ENCODE results near the gene SIGLEC9.
A peak's percentile ranks its signal among the peaks of the same experiment; 100 is the strongest.

Gene SIGLEC9

DNA sequence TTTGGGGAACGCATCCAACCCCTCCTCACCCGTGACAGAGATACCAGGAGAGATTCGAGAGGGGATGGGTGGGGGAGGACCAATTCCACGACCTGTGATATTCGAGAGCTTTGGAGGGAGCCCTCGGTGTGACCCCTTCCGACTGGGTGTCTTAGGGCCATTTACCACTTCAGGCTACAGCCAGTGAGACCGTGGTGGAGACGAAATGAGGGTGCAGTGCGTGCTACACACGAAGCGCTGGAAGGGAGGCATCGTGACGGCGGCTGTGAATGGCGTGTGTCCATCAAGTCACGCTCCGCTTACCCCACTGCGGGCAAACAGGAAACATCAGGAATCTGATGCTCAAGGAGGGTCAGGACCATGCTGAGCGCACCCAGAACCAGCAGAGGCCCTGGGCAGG lies 26.9 kb upstream of the SIGLEC9 start:
- DNase-seq: no peak

DNA sequence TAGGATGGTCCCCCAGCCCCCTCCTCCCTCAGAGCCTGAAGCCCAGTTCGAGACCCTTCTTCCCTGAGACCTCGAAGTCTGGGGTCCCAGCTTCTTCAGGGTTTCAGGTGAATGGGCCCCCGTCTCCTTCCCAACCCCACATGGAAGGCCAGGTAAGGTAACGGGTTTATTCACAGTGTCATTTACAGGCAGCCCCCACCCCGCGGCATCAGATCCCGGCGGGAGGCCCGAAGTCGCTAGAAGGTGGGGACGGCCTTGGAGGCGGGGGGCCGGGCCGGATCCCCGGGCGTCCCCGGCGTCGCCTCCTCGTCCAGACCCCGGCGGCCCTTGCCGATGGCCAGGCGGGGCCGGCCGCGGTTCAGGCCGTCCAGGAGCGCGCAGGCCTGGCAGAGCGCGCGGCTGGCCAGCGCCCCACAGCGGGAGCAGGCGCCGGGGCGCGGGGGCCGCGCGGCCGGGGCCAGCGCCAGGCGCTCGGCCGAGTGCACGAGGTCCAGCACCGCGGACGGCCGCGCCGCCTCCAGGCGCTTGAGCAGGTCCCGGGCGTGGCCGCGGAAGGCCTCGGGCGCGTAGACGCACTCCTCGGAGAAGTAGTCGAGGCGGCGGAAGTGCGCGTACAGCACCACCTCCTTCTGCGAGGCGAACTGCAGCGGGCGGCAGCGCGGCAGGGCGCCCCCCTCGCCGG lies 26.2 kb upstream of the SIGLEC9 start:
- no peak for DNase-seq

DNA sequence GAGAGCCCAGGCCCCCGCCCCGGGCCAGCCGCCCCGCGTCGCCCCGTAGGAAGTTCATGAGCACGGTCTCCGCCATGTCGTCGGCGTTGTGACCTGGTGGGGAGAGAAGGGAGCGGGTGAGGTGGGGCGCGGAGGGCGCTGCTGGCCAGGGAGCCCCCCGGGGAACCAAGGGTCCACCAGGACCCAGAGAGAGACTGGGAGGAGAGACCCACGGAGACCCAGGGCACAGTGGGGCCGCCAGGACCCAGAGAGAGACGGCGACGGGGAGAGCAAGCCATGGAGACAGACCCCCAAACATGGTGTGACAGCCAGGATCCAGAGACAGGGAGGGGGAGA lies 25.7 kb upstream of the SIGLEC9 start:
- no peak for DNase-seq

DNA sequence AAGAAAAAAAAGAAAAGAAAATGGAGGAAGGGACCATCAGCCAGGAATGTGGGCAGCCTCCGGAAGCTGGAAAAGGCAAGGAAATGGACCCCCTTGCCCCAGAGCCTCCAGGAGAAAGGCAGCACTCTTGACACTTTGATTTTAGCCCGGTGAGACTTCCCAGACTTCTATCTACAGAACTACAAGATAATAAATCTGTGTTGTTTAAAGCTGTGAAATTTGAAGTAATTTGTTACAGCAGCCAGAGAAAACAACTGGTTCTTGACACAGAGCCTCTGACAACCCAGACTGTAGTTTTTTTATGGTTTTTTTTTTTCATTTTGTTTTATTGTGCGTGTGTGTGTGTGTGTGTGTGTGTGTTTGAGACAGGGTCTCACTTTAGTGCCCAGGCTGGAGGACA lies 24.1 kb upstream of the SIGLEC9 start:
- no peak for DNase-seq

DNA sequence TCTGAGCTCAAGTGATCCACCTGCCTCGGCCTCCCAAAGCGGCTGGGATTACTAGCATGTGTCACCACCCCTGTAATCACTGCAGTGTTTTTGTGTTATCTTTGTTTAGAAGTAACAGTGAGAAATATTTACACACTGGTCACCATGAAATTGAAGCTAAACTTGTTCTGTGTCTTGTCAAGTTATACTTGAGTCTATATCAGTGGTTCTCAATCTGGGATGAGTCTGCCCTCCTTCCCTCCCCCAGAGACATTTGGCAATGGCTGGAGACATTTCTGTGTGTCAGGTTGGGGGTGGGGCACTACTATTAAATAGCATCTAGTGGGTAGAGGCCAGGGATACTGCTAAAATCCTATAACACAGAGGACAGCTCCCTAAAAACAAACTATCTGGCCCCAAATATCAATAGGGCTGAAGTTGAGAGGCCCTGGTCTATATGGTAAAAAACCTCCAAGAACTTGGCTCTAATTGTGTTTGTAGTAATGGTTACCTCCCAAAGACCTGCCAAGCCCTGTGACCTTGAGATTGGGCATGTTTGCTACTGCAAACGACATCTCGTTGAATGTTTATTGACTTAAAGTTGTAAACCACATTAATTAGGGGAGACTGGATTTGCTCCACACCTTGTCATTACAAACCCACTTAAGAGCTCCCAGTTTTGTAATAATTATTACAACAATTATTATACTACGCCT lies 23.4 kb upstream of the SIGLEC9 start:
- DNase-seq: no peak

DNA sequence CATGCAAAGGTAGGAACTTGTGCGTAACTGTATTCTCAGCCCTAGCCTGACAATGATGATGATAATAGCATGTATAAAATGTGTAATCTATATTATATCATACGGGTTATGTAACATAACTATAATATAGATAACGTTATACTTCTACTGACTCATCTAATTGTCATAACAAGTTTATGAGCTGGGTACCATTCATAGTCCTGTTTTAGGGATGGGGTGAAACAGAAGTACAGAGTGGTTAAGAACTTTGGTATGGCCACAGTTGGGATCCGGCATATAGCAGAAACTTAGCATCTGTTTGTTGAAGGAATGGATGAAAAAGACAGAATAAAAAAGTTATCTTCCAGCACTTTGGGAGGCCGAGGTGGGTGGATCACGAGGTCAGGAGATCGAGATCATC lies 21.7 kb upstream of the SIGLEC9 start:
- no peak for DNase-seq

DNA sequence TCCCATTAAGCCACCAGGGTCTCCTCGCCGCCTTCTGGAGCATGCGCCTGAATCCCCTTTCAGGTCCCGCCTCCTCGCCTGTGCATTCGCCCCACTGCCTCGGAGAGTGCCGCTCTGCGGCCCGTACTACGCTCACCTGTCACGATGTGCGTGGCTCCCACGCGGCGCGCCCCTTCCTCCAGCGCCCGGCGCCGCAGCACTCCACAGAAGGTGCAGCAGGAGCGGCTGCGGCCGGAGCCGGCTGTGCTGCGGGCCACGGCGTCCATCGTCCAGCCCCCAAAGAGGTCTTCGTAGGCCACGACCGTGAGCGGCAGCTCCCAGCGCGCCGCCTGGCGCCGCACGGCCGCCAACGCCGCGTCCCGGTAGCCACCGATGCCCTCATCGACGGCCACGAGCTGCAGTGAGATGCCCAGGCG lies 20.8 kb upstream of the SIGLEC9 start:
- DNase-seq: no peak

DNA sequence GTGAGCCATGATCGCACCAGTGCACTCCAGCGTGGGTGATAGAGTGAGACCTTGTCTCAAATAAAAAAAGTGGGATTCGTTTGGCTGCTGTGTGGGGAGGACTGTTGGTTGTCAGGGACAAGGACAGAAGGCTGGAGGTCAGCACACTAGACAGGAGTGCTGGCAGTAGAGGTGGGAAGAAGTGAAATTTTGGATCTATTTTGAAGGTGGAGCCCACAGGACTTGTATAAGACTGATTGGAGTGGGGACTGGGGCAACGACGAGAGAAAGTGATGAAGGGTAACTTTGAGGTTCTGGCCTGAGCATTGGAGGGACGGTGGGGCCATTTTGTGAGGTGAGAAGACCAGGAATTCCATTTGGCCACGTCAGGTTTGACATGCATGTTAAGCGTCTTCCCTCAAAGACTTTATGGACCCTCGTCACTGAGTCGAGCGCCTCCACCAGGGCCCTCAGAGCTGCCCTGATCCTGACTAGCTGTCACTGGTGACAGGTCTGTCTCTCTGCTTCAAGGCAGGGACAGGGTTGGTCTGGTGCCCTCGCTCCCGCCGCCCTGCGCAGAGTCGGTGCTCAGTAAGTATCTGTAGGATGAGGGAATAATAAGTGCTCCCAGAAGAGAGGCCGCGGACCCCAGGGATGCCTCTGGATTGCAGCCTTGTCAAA lies 17.2 kb upstream of the SIGLEC9 start:
- DNase-seq: no peak

DNA sequence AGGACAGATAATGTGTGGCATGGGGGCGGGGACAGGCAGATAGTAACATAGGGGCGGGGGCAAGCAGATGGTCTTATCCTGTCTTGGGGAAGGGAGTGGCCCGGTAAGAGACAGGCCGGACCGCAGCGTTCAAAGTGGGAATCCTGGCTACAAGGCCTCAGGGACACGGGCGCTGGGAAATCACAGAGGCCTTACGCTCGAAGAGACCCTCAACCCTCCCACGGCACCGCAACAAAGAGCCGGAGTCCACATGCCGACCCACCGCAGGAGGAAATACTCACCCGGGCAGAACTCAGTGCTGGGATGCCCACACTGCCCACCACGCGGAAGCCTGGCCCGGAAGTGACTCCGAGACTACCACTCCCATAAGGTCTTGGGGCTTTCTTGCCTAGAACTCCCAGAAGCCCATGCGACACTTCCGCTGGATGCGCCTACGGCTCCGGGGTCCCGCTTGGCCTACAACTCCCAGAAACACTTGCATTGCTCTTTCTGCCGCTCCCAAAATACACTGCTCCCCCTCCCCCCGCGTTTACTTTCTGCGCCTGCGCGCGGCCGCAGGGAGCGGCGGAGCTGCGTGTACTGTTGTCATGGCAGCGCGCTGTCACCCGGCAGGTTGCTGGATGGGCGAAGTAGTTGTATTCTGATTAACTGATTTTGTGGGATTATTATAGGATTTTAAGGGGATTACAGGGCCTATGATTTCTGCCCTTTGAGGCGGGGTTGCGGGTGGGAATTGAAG lies 16.5 kb upstream of the SIGLEC9 start, which contains the start of gene CTU1:
CTU1 (minus strand) TSS at position 344 of the 739 bp plus-strand sequence. CDS start 3,840 bp downstream, outside the sequence.
- DNase-seq: peak; percentile 99

DNA sequence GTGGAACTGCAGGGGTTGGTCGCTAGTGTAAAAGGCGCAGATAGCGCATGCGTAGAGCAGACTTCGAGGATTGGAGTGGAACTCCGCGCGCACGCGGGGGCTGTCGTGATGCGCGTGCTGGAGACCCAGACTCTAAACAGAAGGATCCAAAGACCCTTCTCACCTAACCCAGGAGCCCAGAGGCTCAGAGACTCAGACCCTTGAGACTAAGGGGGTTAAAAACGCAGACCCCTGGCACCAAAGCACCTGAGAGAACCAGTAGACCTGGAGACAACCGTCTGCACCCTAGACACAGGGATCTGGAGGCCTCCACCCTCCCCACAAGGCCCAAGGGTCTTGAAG lies 15.9 kb upstream of the SIGLEC9 start:
- no peak for DNase-seq

DNA sequence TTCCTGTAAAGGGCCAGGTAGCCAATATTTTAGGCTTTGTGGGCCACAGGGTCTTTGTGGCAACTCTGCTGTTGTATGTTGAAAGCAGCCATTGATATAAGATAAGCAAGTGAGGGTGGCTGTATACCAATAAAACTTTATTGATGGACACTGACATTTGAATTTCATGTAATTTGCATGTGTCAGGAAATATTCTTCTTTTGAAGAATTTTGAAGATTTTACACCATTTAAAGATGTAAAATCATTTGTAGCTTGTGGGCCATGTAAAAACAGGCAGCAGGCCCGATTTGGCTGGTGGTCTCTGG lies 14.1 kb upstream of the SIGLEC9 start:
- no peak for DNase-seq

DNA sequence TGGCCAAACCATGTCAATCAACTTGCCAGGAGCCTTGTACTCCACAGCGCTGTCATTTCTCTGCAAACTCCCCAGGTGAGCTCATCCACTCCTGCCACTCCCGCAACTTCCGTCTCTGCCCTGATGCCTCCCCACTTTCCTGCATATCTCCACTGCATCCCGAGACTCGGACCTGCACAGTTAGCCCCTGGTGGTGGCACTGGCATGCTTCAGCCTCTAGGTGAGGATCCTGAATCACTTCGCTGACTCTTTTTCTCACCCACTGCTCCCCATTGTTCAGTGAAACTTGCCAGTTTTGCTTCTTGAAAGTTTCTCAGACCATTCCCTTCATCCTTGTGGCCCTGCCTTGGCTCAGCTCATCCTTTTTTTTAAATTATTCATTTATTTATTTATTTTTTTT lies 13.1 kb upstream of the SIGLEC9 start:
- DNase-seq: no peak

DNA sequence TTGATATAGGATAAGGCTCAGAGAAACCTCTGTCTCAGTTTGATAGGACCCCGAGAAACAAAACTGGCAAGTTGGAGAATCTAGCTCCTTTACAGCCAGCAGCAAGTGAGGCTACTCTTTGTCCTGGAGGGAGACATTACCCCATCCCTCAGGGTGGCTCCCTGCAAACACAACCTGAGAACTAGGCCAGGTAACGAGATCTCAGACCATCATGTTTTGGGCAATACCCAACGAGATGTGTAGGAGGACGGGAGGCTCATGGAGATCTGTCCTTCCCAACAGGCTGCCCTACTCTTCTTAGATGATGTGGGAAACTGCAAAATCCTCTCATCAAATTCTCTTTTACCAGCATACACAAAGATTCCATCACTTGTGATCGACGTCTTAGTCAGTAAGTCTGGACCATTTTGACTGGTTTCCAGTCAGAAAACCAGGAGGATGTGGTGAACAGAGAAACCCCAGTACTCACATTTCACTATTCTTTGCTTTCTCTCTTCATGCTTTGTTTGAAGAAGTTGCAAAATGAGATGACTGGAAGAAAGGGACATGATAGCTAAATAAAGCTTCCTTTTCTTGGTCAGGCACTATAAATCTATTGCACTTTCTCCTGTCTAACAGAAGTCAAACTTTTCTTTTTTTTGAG lies 10.5 kb upstream of the SIGLEC9 start:
- DNase-seq: no peak

DNA sequence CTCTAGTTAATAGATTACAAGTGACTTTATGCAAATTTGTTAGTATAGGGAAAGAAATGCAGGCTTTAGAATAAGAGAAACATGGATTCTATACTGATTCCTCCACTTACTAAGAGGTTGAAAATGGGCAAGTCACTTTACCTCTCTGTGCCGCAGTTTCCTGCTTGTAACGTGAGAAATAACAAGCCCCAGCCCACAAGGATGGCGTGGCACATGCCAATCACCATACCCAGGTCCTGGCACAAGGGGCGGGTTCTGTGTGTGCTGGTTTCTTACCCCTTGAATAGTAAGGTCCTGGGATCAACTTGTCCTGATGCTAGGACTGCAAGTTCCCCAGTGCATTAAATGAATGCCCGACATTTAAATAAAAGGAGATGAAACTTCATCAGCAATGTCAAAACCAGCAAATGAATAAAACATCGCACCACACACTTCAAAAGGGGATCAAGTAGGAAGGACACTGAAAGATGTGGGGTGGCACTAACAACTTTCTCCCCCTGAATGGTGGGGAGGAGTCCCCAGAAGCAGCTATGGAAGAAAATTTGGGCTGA lies 7.9 kb upstream of the SIGLEC9 start:
- DNase-seq: no peak

DNA sequence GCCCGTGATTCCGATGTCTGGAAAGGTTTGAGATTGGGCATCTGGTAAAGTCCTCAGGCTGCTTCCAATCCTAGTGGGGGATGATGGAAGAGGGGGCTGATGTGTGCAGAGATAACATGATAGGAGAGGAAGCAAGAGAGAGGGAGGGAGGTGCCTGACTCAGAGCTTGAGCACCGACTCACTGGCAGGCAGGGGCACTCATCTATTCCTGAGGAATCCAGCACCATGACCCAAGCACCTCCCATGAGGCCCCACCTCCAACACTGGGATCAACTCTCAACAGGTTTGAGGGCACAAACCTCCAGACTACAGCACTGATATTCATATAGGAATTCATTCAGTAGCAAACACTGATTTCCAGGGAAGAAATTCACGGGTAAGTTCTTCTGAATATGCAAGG lies 5.6 kb upstream of the SIGLEC9 start:
- DNase-seq: no peak

DNA sequence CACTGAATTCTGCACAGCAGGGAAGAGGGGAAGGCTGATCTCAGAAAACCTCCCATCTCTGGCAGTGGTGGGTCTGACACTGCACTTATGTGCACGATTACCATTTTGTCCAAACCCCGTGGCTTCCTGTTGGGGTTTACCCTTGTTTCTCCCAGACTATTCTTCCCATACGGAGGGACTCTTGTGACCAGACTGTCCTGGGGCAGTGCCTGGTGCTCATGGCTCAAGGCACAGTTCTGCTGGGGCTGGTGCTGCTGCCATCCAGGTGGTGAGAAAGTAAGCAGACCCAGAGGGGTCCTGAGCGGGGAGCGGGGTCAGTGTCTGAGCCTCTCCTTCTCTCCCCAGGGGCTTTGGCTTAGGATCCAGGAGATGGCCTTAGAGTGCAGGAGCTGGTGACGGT lies 5.1 kb upstream of the SIGLEC9 start:
- DNase-seq: no peak

DNA sequence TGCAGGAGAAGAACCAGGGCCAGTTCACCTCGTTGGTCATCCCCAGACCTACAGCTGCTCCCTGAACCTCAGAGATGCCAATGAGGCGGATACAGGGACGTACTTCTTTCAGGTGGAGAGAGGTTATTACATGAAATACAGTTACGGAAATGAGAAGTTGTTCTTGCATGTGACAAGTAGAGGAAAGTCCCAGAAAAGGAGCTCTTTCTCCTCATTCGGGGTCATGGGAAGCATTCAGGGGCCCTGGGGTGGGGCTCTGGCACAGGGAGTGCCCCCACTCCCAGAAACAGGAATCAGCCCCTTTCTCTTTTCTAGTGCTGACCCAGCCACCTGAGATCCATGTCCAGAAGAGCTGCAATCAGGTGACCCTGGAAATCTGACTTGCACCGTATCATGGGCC lies 4.5 kb upstream of the SIGLEC9 start:
- DNase-seq: no peak

DNA sequence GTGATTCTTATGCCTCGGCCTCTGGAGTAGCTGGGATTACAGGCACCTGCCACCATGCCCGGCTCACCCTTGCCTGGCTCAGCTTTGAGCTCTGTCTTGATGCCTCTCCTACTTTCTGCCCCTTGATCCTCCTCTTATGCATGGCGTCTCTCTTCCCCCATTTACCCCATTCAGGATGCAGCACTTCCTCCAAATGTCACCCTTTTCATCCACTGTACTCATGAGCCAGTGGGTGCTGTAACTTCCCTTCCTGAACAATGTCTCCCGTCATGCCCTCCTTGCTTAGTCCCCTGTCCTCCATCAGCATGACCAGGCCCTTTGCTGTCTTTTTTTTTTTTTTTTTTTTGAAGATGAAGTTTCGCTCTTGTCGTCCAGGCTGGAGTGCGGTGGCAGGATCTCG lies 3.4 kb upstream of the SIGLEC9 start:
- no peak for DNase-seq

DNA sequence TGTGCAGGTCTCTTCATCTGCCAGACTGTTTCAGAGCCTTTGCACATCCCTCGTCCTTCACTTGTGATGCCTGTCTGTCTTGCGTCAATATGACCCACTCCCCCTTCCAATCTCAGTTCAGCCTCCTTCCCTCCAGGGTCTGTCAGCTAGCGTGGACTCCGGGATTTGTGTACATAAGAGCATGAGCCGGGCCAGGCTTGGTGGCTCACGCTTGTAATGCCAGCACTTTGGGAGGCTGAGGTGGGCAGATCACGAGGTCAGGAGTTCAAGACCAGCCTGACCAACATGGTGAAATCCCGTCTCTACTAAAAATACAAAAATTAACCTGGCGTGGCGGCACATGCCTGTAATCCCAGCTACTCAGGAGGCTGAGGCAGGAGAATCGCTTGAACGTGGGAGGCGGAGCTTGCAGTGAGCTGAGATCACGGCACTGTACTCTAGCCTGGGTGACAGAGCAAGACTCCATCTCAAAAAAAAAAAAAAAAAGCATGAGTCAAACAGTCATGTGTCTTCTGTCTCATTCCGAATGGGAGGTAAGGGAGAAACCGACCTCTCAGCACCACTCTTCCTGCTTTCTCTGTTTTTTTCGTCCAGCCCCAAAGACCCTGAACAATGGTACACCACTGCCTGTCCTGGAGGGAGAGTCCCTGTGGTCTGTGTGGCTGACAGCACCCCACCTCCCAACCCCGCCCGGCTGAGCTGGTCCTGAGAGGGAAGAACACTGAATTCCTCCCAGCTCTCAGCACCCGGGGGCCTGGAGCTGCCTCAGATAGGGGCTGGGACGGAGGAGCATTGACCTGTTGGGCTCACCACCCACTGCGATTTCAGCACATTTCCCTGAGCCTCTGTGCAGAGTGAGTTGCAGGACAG lies 2.4 kb upstream of the SIGLEC9 start:
- no peak for DNase-seq

DNA sequence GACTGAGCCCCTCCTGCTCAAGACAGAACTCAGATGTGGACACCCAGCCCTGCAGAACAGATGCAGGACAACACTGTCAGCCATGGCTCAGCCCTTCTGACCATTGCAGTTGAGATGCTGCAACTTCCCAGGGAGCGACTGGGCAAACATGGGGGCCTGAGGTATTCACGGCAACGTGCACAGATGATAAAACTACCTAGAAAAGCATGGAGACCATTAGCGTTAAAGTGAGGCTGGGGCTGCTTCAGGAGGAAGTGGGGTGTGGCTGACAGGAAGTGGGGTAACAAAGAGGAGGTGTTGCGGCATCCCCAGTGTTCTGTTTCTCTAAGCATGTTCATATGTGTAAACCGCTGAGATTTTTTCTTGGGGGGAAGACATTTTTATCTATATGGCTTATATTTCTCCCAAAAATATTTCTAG lies 1.3 kb upstream of the SIGLEC9 start:
- no peak for DNase-seq

DNA sequence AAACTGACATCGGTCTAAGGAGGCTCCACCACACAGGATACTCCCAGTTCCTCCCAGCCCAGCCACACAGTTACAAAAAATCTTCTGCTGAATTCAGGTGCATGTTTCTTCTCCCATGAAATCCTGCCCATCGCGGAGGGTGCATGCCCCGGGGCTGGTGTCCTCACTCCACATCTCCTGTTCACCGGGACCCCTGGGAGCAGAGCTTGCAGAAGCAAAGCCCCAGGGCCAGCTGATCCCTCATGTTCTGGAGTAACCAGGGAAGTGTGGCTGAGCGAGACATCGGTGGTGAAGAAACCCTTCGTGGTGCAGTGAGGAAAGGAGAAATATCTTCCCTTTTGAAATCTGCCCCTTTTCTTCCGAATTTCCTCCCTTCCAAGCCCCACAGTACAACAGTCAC lies 904 bp upstream of the SIGLEC9 start:
- no peak for DNase-seq

DNA sequence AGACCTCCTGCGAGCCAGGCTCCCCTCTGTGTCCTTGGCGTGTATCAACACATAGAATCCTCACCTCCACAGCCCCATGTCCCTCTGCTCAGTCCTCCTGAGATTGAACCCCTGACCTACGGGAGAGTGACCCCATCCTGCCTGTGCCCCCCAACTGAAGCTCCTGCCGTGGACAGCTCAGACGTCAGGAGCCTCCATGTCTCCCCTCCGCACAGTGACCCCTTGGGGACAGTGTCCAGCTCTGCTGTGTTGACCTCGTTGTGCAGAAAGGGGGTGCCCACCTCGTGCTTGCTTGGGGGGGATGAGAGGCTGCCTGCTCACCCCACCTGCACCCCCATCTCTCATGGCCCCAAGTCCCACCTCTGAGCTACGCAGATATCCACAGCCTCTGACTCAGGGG lies 490 bp upstream of the SIGLEC9 start:
- DNase-seq: no peak
